HepG2 (cell line): ENCODE data around the gene PDE3B. TPM values are rescaled to one million over a fixed set of nuclear protein-coding genes. Genes with fewer than 3 reads are reported as not detected.
A peak's percentile ranks its signal among the peaks of the same experiment; 100 is the strongest.

Experiments used
- DZIP1 ChIP-seq: sonication (generic); formaldehyde crosslinking; IDR thresholded peaks from 2 replicates; pipeline ENCODE4 v1.5.0; 2020; ENCODE audit warnings: mild to moderate bottlenecking, missing genetic modification reagents
- GFI1 ChIP-seq: sonication (generic); formaldehyde crosslinking; IDR thresholded peaks from 2 replicates; pipeline ENCODE4 v1.5.0; 2020; ENCODE audit warnings: missing genetic modification reagents, mild to moderate bottlenecking, borderline replicate concordance
- JDP2 ChIP-seq: sonication (generic); formaldehyde crosslinking; IDR thresholded peaks from 2 replicates; pipeline ENCODE4 v1.8.1; 2022; ENCODE audit warnings: missing genetic modification reagents, borderline replicate concordance
- LRRFIP1 ChIP-seq: sonication (generic); formaldehyde crosslinking; conservative IDR thresholded peaks from 2 replicates; pipeline ENCODE4 v1.4.0; 2020; ENCODE audit warnings: missing genetic modification reagents
- RBFOX2 ChIP-seq: fragments of 200-400 bp; formaldehyde crosslinking; IDR thresholded peaks from 2 replicates; pipeline ENCODE4 v1.6.1; 2017; ENCODE audit warnings: low read depth, mild to moderate bottlenecking, low read length
- SP140L ChIP-seq: sonication (generic); formaldehyde crosslinking; IDR thresholded peaks from 2 replicates; pipeline ENCODE4 v1.4.0; 2020; ENCODE audit warnings: missing genetic modification reagents, borderline replicate concordance
- TEF ChIP-seq: sonication (generic); formaldehyde crosslinking; IDR thresholded peaks from 2 replicates; pipeline ENCODE4 v1.5.0; 2020; ENCODE audit warnings: missing genetic modification reagents
- ZNF17 ChIP-seq: sonication (generic); formaldehyde crosslinking; IDR thresholded peaks from 2 replicates; pipeline ENCODE4 v1.5.0; 2020; ENCODE audit warnings: mild to moderate bottlenecking, missing genetic modification reagents
- ZNF546 ChIP-seq: sonication (generic); formaldehyde crosslinking; conservative IDR thresholded peaks from 2 replicates; pipeline ENCODE4 v1.8.1; 2023; ENCODE audit warnings: mild to moderate bottlenecking, missing genetic modification reagents
- ZNF660 ChIP-seq: sonication (generic); formaldehyde crosslinking; IDR thresholded peaks from 2 replicates; pipeline ENCODE4 v1.5.1; 2020; ENCODE audit warnings: mild to moderate bottlenecking, low read depth, missing genetic modification reagents, borderline replicate concordance
- ZNF724P ChIP-seq: sonication (generic); formaldehyde crosslinking; IDR thresholded peaks from 2 replicates; pipeline ENCODE4 v1.8.0; 2022; ENCODE audit warnings: missing genetic modification reagents, borderline replicate concordance
- ZSCAN5A ChIP-seq: sonication (generic); formaldehyde crosslinking; IDR thresholded peaks from 2 replicates; pipeline ENCODE4 v1.8.0; 2022; ENCODE audit warnings: mild to moderate bottlenecking, missing genetic modification reagents, borderline replicate concordance
- ZXDC ChIP-seq: sonication (generic); formaldehyde crosslinking; IDR thresholded peaks from 2 replicates; pipeline ENCODE4 v1.5.0; 2020; ENCODE audit warnings: mild to moderate bottlenecking, missing genetic modification reagents
- polyA plus RNA-seq, 8 experiments: library from polyadenylated mRNA; depleted of rRNA in 3 of 8; stranded (reverse) in 7 of 8; unstranded in 1 of 8; fragments of >200 nt; fragmentation: Illumina TruSeq in 4 of 8; extraction: Trizol in 4 of 8; gene quantifications; 2 replicates each; pipeline versions ENCODE4 v1.2.1 to v1.2.3, GENCODE V29; 2011 to 2016; ENCODE audit warnings: low read depth in 4 of 8, missing spikeins in 1 of 8, mixed read lengths in 1 of 8; ENCODE audit not compliant: insufficient read depth in 1 of 8
- total RNA-seq, 5 experiments: library from RNA; depleted of rRNA; stranded (reverse); fragments of >200 nt; fragmentation: Illumina TruSeq; extraction: Trizol; gene quantifications; 2 replicates each; pipeline ENCODE4 v1.2.3, GENCODE V29; 2016; ENCODE audit warnings: low read depth in 1 of 5
- TF ChIP-seq, protein P1 (sequence below): sonication (generic); formaldehyde crosslinking; IDR thresholded peaks from 2 replicates; pipeline ENCODE4 v1.9.0; 2022; ENCODE audit warnings: low read depth, missing genetic modification reagents

Gene PDE3B
- total and polyA plus RNA-seq, 2 of the 13 experiments (the other 11 are each of a cell fraction or from before 2014, with no cell fraction given): 14.1 to 26.5 TPM

DNA sequence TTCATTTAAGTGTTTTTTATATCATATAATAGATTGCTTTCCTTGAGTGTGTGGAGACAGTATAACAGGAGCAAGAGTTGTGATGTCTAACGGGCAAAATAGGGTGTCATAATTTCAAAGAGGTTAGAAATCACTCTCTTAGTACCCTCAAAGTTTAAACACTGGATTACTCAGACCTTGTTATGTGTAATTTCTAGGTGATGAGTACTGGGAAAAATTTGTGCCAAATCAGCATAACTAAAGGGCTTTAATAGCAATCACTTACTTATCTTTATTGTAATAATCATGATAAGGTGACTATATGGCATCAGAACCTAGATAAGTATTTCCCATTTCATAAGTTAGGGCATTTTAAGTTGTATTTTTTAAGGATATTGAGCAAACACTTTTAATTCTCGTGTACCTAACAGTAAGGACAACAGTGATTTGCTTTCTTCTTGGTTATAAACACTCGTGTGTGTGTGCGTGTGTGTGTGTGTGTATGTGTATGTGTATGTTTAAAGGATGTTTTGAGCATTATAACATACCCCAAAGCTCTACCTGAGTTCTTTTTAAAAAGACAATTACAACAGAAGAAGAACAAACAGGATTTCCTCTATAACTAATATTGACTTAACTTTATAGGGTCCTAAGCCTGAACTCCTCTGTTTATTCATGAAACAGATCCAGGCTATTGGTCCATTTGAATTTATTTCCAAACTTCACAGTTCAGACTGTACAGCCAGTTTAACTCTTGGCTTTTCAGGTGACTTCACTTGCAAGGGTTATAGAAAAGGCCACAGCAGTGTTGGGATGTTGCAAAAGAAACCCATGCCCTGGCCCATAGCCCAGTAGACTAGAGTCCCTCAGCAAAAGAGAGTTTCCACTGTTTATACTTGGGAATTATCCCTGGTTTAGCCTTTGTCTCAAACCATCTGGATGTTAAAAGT is 23.7 kb upstream of the PDE3B start (continued):
- TF ChIP-seq ZXDC (no peak), TEF (CRISPR knock-in tag) (no peak), GFI1 (CRISPR knock-in tag) (peak; percentile 54; the same call in 1 of the 2 replicates), DZIP1 (CRISPR knock-in tag) (no peak), ZNF660 (CRISPR knock-in tag) (no peak), RBFOX2 (no peak), ZSCAN5A (CRISPR knock-in tag) (peak; percentile 72; the same call in 1 of the 2 replicates), LRRFIP1 (CRISPR knock-in tag) (no peak), JDP2 (CRISPR knock-in tag) (no peak), SP140L (CRISPR knock-in tag) (no peak), ZNF17 (CRISPR knock-in tag) (no peak), ZNF724P (CRISPR knock-in tag) (no peak), ZNF546 (CRISPR knock-in tag) (no peak)
- TF ChIP-seq, protein P1, sequence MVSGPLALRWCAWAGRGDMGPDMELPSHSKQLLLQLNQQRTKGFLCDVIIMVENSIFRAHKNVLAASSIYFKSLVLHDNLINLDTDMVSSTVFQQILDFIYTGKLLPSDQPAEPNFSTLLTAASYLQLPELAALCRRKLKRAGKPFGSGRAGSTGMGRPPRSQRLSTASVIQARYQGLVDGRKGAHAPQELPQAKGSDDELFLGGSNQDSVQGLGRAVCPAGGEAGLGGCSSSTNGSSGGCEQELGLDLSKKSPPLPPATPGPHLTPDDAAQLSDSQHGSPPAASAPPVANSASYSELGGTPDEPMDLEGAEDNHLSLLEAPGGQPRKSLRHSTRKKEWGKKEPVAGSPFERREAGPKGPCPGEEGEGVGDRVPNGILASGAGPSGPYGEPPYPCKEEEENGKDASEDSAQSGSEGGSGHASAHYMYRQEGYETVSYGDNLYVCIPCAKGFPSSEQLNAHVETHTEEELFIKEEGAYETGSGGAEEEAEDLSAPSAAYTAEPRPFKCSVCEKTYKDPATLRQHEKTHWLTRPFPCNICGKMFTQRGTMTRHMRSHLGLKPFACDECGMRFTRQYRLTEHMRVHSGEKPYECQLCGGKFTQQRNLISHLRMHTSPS: no peak
